Mucosa of descending colon (tissue), 3 donors: ENCODE data around the gene ABCC4. TPM values are rescaled to one million over a fixed set of nuclear protein-coding genes. Genes with fewer than 3 reads are reported as not detected.

Source experiments
- ATAC-seq: fragments of 200-7000 bp; cut with Tn5 transposase; one replicate; pipeline ENCODE4 v1.9.1; 2020; ENCODE audit warnings: mild to moderate bottlenecking, moderate library complexity
- DNase-seq, 3 donors: peaks; one replicate each; pipeline ENCODE4 v3.0.0-alpha.2; 2020
- H3K36me3 ChIP-seq: fragments of 200-600 bp; one replicate; pipeline ENCODE4 v1.8.0; 2021; ENCODE audit warnings: low read depth, mild to moderate bottlenecking
- H3K4me1 ChIP-seq: fragments of 200-600 bp; one replicate; pipeline ENCODE4 v1.8.0; 2021; ENCODE audit warnings: low read depth, mild to moderate bottlenecking
- H3K4me3 ChIP-seq: fragments of 200-600 bp; one replicate; pipeline ENCODE4 v1.8.0; 2021; ENCODE audit warnings: mild to moderate bottlenecking
- H3K9me3 ChIP-seq: fragments of 200-600 bp; one replicate; pipeline ENCODE4 v1.8.0; 2021; ENCODE audit warnings: mild to moderate bottlenecking
- intact Hi-C, 2 donors: fragments of 100-400 bp; cut with DNase I in 1 of 2; cut with micrococcal nuclease in 1 of 2; formaldehyde crosslinking; loops; one replicate each; pipeline versions ENCODE4 v1.11.0 to v1.11.1; 2022; cut with DNase I, micrococcal nuclease
- total RNA-seq, 3 donors: library from RNA; stranded (reverse); fragmentation: NEBNext Ultra II Directional in 2 of 3; extraction: Animal tissue kit (Norgen Biotek cat#: 25700) in 2 of 3; gene quantifications; one replicate each; pipeline versions ENCODE4 v1.2.1 to v1.2.4, GENCODE V29; 2021 to 2023
- TF ChIP-seq, protein P1 (sequence below): fragments of 200-600 bp; IDR thresholded peaks from one replicate; pipeline ENCODE4 v1.8.0; 2022; ENCODE audit warnings: antibody characterized with exemption, mild to moderate bottlenecking
- donor health status: DM: no; HTN: no; CAD: no; lungs with moderate emphysema.
- donor health status: DM: no; HTN: no; CAD: no.
- donor health status: DM: no; HTN: yes; CAD: no.

ABCC4 gene
- total RNA-seq, 3 donors from 2014 or later: 19.3 to 35.1 (median 30.2) TPM

DNA sequence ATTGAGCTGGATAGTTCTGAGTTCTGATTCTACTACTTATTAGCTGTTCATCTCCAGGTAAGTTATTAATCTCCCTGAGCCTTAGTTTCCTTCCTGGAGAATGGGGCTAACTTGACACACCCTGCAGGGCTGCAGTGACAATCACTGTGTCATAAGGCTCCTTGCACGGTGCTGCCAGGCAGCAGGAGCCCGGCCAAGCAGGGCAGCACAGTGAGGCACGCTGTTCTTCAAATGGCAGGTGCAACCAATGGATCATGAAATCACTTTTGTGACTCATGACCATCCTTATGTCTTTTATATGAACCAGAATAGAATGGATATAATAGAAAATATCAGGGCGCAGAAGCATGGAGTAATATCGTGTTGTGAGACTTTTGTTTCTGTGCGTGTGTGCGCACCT is 242.6 kb downstream of the ABCC4 start:
- H3K4me1 ChIP-seq: no peaks in the 10 kb centered on the region
- intact Hi-C loops: no loop called here
- no peaks in the 10 kb centered on the region for H3K36me3 ChIP-seq
- no peak for DNase-seq
- no peak for ATAC-seq
- H3K4me3 ChIP-seq: no peak overlapping the region
- TF ChIP-seq, protein P1, sequence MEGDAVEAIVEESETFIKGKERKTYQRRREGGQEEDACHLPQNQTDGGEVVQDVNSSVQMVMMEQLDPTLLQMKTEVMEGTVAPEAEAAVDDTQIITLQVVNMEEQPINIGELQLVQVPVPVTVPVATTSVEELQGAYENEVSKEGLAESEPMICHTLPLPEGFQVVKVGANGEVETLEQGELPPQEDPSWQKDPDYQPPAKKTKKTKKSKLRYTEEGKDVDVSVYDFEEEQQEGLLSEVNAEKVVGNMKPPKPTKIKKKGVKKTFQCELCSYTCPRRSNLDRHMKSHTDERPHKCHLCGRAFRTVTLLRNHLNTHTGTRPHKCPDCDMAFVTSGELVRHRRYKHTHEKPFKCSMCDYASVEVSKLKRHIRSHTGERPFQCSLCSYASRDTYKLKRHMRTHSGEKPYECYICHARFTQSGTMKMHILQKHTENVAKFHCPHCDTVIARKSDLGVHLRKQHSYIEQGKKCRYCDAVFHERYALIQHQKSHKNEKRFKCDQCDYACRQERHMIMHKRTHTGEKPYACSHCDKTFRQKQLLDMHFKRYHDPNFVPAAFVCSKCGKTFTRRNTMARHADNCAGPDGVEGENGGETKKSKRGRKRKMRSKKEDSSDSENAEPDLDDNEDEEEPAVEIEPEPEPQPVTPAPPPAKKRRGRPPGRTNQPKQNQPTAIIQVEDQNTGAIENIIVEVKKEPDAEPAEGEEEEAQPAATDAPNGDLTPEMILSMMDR: no peak
- H3K9me3 ChIP-seq: no peaks in the 10 kb centered on the region

DNA sequence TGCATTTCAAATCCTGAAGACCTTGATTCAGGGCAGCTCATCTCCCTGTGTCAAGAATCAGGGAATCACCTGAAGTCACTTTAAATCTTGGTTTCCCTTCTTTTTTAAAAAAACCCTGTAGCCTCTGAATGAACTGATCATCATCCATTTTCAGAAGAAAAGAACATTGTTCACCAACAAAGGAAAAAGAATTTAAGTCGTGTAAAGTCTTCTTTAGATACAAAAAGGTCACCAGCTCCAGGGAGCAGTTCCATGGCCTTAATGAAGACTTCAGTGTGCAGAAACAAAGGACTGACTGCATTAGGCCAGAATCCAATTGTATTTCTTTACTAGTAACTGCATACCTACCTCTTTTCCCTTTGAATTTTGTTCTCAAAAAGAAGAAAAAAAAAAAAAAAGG is 245.0 kb downstream of the ABCC4 start:
- H3K36me3 ChIP-seq: no peaks in the 10 kb centered on the region
- no peaks in the 10 kb centered on the region for H3K4me1 ChIP-seq
- no peak overlapping the region for H3K4me3 ChIP-seq
- no peaks in the 10 kb centered on the region for H3K9me3 ChIP-seq
- no peak for DNase-seq
- intact Hi-C loops: no loop called here
- TF ChIP-seq, protein P1: no peak
- ATAC-seq: no peak

DNA sequence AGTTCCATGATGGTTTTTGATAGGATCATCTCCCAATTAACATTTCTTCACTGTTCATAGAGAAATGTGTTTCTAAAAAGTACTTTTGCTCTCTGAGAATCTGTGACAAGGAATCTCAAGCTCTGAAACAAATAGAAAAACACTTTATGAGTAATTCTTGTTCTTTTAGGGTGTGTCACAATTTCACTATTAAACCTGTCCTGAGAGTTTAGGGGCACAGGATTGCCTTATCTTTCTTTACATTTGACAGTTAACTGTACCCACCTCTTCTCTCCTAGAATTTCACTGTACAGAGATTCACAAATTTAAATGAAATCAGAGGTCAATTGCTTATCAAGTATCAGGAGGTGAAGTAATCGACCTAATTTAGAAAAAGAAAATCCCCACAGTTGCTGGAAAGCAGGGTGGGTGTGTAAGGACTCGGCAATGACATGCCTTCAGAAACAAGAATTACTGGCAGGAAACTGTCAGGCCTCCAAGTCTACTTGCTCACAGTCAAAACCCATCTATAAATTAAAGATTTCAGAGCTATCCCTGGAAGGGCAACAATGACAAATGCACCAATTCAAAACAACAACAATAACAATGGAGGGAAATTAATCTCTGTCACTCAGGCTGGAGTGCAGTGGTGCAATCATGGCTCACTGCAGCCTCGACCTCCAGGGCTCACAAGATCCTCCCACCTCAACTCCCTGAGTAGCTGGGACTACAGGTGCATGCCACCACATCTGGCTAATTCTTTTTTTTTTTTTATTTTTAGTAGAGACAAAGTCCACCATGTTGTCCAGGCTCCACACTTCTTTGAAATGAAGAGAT is 250.2 kb downstream of the ABCC4 start:
- no peak for ATAC-seq
- intact Hi-C loops: no loop called here

DNA sequence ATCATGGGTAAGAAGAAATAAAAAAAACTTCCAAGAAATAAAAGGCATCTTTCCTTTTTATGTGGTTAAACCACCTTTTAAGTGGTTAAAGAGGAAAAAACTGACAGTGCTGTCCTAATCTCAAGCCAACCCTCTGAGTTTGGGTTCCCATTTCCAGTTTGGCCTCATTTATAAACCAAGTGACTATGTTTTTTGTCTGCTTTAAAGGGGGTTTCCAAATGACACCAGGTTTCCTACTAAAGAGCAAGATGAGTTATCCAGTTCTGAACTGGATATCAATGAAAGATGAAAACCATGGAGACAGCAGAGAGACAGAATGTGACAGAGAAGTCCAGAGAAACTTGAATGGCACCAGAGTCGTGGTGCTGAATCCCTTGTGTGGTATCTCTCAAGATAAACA is 251.5 kb downstream of the ABCC4 start:
- TF ChIP-seq, protein P1: no peak
- intact Hi-C loops: no loop called here

More for the DNA sequence above, 250.2 kb downstream of the ABCC4 start:
- TF ChIP-seq, protein P1: no peak
- no peaks in the 10 kb centered on the region for H3K4me1 ChIP-seq
- H3K36me3 ChIP-seq: no peaks in the 10 kb centered on the region
- DNase-seq: no peak
- no peaks in the 10 kb centered on the region for H3K9me3 ChIP-seq
- no peak overlapping the region for H3K4me3 ChIP-seq

DNA sequence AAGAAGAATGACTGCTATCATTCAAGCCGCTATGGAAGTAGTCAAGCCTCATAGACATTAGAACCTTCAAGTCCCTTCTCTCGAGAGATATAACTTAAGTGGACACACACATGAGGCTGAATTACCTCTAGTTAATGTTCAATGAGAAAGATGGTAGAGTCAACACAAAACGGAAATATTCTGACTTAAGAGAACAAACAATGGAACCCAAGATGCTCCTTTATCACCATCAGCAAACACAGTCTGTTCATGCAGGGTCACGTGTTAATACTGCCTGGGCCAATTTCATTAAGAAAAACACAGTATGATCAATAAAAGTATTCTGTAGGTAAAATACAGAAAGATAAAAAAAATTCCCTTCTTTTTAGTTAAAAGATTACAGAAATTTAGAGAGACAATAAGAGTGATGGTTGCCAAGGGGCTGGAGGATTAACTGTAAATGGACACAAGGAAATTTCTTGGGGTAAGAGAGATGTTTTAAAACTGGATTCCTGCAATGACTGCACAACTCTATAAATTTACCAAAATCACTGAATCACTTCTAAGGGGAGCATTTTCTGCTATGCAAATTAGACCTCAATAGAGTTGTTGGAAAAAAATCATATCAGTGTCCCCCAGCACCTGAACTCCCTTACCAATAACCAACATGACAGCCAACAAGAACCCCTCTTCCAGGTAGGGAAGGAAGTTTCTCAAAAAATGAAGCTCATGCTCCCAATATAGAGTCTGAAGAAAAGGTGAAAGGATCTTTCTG is 256.6 kb downstream of the ABCC4 start:
- ATAC-seq (no peak), DNase-seq (no peak)
- H3K4me1 ChIP-seq: no peaks in the 10 kb centered on the region
- no peaks in the 10 kb centered on the region for H3K36me3 ChIP-seq
- H3K9me3 ChIP-seq: no peaks in the 10 kb centered on the region
- TF ChIP-seq, protein P1: no peak
- intact Hi-C loops: no loop called here
- no peak overlapping the region for H3K4me3 ChIP-seq

More for the DNA sequence above, 251.5 kb downstream of the ABCC4 start:
- Histone ChIP-seq H3K4me1 (no peaks in the 10 kb centered on the region), H3K9me3 (no peaks in the 10 kb centered on the region), H3K36me3 (no peaks in the 10 kb centered on the region), H3K4me3 (no peak overlapping the region)
- DNase-seq: no peak
- ATAC-seq: no peak
